GM12873 (cell line): ENCODE results near the gene AMACR.

Experiments used
- TF ChIP-seq, protein P1 (sequence below): IDR thresholded peaks from 2 replicates; pipeline ENCODE4 v1.5.1; 2012; ENCODE audit warnings: low read depth, mild to moderate bottlenecking, moderate library complexity, low read length, control low read depth; ENCODE audit not compliant: insufficient read depth; ENCODE audit errors: missing control alignments

Gene AMACR

DNA sequence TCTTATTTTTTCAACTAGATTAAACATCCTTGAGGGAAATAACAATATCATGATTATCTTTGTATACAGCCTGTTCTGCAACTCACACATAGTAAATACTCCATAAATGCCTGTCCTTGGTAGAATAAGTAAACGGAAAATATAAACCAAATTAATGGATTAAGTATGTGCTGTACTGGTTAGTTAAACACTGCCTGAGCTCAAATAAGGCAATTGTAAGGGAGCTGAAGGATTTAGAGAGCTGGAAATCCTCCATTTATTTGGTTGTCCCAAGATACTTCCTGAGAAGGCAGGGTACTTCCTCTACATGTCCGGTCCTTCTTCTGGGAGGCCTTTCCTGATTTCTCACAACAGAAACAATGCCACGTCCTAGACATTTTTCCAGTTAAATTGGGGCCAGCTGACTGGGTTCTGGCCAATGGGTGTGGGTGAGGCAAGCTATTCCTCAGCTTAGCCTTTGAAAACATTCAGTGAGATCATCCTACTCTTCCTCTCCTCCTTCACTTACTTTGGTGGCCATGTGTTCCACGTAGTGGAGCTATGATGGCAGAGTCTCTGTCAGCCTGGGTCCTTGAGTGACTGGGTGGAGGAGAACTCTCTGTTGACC is 43.6 kb upstream of the AMACR start:
- TF ChIP-seq, protein P1, sequence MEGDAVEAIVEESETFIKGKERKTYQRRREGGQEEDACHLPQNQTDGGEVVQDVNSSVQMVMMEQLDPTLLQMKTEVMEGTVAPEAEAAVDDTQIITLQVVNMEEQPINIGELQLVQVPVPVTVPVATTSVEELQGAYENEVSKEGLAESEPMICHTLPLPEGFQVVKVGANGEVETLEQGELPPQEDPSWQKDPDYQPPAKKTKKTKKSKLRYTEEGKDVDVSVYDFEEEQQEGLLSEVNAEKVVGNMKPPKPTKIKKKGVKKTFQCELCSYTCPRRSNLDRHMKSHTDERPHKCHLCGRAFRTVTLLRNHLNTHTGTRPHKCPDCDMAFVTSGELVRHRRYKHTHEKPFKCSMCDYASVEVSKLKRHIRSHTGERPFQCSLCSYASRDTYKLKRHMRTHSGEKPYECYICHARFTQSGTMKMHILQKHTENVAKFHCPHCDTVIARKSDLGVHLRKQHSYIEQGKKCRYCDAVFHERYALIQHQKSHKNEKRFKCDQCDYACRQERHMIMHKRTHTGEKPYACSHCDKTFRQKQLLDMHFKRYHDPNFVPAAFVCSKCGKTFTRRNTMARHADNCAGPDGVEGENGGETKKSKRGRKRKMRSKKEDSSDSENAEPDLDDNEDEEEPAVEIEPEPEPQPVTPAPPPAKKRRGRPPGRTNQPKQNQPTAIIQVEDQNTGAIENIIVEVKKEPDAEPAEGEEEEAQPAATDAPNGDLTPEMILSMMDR = no peak

DNA sequence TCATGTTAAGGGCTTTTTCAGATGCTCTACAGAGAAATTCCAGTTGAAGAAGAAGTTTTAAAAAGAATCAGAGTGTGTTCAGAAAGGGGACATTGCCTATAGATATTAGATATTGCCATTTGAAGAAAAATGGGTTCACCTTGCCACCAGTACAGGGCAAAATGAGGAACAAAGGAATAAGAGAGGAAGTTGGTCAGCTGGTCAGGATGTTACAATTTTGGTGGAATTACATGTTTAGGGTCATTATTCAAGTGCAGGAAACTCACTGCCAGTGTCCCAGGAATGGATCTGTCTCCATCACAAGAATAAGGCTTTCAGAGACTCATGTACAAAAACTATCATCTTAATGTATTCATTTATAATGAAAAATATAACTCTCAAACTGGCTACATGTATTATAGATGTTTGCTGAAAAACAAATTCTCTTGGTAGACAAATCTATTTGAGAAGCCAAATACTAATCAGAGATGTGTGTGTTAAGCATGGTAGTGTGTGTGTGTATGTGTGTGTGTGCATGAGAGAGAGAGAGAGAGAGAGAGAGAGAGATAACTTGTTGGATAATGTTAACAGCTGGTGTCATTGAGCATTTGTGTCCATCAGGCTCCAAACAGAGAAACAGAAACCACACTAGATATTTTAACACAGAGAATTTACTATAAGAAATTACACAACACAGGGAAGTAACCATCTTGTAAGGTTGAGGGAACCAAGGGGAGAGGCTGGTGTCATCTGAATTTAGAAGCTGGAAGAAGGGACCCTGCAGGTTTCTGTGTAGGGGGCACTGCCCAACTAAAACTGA is 40.1 kb upstream of the AMACR start:
- TF ChIP-seq, protein P1 = no peak

DNA sequence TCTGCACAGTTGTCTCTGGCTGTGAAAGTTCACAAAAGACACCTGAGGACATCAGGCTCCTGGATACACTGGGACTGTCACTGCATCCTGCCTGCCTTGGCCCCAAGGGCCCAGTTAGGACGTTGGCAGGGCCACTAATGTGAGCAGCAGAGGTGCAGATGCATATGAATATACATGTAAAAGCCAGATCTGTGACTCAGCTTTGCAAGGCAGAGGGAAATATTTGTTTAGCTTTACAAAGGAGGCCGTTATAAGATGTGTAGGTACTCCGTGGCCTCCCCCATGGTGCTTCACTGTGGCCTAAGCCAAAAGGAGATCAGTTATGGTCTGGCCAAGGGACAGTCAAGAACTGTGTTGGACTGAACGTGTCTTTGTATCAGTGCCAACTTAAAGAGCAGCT is 39.3 kb upstream of the AMACR start:
- TF ChIP-seq, protein P1 = no peak

DNA sequence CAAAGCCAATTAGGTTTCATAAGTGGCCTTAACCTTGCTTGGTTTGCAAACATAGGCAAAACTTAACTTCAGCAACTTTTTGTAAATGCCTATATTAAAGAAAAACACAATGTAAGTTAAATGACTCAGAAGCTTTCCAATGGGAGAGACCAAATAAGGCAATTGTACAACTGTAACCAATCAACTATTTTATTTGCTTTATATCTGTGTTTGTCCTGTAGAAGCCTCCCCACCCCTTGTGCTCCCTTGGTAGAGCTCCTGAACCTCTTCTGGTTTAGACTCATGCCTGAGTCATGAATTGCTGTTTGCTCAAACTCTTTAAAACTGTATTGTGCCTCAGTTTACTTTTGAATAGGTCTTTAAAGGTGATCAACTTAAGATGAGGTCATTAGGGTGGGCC is 38.1 kb upstream of the AMACR start:
- TF ChIP-seq, protein P1 = no peak

DNA sequence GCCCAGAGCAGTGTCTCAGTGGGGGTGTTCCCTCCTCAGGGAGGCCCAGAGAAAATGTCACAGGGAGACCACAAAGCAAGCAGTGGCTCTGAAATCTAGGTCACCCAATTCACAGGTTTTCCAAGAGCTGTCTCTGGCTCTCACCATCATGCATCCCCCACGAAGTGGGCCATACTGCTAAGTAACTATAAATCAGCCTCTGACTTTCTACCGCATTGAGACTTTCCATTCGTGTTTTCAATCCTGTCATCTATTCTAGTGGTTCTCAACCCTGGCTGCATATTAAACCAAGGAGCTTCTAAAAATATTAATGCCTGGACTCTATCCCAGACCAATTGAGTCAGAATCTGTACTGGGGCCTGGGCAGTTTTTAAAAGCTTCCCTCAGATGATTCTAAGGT is 37.2 kb upstream of the AMACR start:
- TF ChIP-seq, protein P1 = no peak

DNA sequence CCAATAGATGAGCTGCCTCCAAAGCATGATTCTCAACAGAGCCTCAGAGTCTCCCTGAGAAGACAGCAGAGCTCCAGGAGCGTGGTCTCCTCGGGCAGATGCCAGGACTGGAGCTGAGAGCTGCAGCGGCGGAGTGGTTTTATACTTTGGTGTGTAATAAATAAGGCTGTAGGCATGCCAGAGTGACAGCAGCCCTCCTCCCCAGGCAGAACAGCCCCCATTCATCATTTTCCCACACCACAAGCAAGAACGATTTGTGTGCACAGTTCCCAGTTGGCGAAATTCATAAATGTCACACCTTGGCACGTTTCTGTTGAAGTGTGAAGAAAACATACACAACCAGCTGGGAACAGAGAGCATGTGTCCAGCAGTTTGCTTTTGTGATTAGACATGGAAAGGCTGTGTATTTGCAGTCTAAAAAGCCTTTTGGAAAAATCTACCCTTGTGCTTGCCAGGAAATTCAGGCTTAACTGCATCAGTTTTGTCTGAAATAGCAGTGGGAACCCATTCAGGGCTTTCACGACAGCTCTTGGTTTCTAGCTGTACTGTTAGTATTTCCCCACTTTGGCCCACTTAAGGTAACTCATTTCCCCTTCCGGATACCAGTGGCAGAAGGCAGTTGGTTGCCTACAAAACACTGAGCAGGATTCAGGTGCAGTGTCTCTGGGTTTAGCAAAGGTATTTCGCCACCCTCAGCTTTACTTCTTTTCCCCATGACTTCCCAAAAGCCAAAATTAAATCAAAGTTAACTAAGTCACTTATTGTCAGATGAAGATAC is 35.4 kb upstream of the AMACR start, which contains the start of gene C1QTNF3:
Gene C1QTNF3 (minus strand): TSS at position 115 of the 778 bp plus-strand sequence. CDS start 88 bp downstream, at position 27.
- TF ChIP-seq, protein P1 = no peak

DNA sequence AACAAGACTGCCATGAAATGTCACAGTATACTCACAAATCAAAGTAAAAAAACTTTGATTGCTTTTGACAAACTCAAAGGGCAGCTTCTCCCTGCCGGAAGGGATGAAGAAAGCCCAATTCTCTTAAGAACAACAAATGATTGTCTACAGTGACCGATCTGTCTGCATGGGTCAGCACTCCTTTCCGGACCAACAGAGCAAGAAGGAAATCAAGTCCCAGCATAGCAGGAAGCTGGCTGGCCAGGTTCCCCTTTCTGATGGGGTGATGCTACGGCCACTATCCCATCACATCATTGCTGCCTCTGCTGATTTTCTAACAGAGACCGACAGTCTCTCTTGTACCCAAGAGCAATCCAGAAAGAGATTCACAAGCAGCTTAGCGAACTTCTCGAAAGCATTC is 34.5 kb upstream of the AMACR start:
- TF ChIP-seq, protein P1 = no peak
